GM21447 (cell line): Measurements from ENCODE around the gene OXTR.

Source experiments
- ATAC-seq: cut with Tn5 transposase; IDR thresholded peaks from one replicate; pipeline ENCODE4 v1.9.1; 2021; ENCODE audit not compliant: unreplicated experiment

OXTR gene

GRCh38 chr3:8713901-8714759 is 55.3 kb downstream of the OXTR start:
- ATAC-seq = no peak

- ATAC-seq = no peak
These were observed 56.5 kb downstream of the OXTR start for GRCh38 chr3:8712908-8713255.

- ATAC-seq = no peak
These were observed 57.1 kb downstream of the OXTR start for GRCh38 chr3:8712045-8712907.

- ATAC-seq = no peak
These were observed 59.5 kb downstream of the OXTR start for GRCh38 chr3:8709801-8710507.

GRCh38 chr3:8709287-8709686 is 60.1 kb downstream of the OXTR start:
- no peak for ATAC-seq

GRCh38 chr3:8705575-8705974 is 63.8 kb downstream of the OXTR start:
- no peak for ATAC-seq

GRCh38 chr3:8702560-8702959 is 66.9 kb downstream of the OXTR start:
- ATAC-seq = no peak
